Prostate gland (tissue), 2 donors: ENCODE measurements around the gene USP34.

Experiments
- CTCF ChIP-seq, 4 experiments: fragments of 200-600 bp in 2 of 4; fragments of 450-650 bp in 2 of 4; sonication (generic) in 2 of 4; IDR thresholded peaks; 1 replicate in 3 of 4; 2 replicates in 1 of 4; pipeline ENCODE4 v1.5.1; 2016 to 2019; ENCODE audit warnings: antibody characterized with exemption in 4 of 4, mild to moderate bottlenecking in 2 of 4, moderate library complexity in 2 of 4
- POLR2A ChIP-seq: fragments of 450-650 bp; IDR thresholded peaks from one replicate; pipeline ENCODE4 v1.6.1; 2016; ENCODE audit warnings: antibody characterized with exemption, mild to moderate bottlenecking

DNA sequence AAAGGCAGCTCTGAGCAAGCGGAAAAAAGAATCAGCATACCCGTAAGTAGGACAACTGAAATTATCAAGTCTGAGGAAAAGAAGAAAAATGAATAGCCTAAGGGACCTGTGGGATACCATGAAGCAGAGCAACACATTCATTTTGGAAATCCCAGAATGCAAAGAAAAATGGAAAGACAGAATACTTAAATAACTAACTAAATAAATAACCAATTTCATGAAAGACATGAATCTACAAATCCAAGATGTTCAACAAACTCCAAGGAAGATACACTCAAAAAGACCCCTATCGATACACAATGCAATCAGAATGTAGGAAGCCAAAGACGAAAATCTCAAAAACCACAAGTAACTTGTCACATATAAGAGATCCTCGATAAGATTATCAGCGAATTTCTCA is 117.0 kb downstream of the USP34 start:
- TF ChIP-seq CTCF (IDR thresholded peaks at IDR 0.05) (no peak), POLR2A (no peak)
